Endodermal cell (in vitro differentiated cells): ENCODE data around the gene ASAP3. TPM values are rescaled to one million over a fixed set of nuclear protein-coding genes. Genes with fewer than 3 reads are reported as not detected.

ENCODE experiments used
- DNase-seq: peaks from one replicate; pipeline ENCODE4 v3.0.0-alpha.2; 2017
- H3K27ac ChIP-seq: 2 replicates; pipeline ENCODE4 v1.5.1; 2013; ENCODE audit warnings: mild to moderate bottlenecking, low read depth, low read length, moderate library complexity
- H3K27me3 ChIP-seq: 2 replicates; pipeline ENCODE4 v1.6.1; 2013; ENCODE audit warnings: mild to moderate bottlenecking, low read length, moderate library complexity; ENCODE audit not compliant: insufficient read depth, control insufficient read depth, poor library complexity, severe bottlenecking
- H3K36me3 ChIP-seq: 2 replicates; pipeline ENCODE4 v1.7.0; 2013; ENCODE audit warnings: mild to moderate bottlenecking, low read length, moderate library complexity; ENCODE audit not compliant: control insufficient read depth, insufficient read depth
- H3K4me1 ChIP-seq: one replicate; pipeline ENCODE4 v1.7.0; 2013; ENCODE audit warnings: low read length; ENCODE audit not compliant: control insufficient read depth, insufficient read depth
- H3K4me3 ChIP-seq: 2 replicates; pipeline ENCODE4 v1.5.1; 2013; ENCODE audit warnings: mild to moderate bottlenecking, low read length, moderate library complexity
- H3K9ac ChIP-seq: 2 replicates; pipeline ENCODE4 v1.6.1; 2013; ENCODE audit warnings: mild to moderate bottlenecking, low read length, moderate library complexity; ENCODE audit not compliant: poor library complexity, severe bottlenecking; ENCODE audit errors: extremely low read depth
- H3K9me3 ChIP-seq: 2 replicates; pipeline ENCODE4 v1.6.1; 2013; ENCODE audit warnings: mild to moderate bottlenecking, low read length, moderate library complexity; ENCODE audit not compliant: control insufficient read depth
- H3K27ac Mint-ChIP-seq: 2 replicates; pipeline ENCODE4 v1.8.0; 2020; ENCODE audit warnings: mixed read lengths
- H3K27me3 Mint-ChIP-seq: 2 replicates; pipeline ENCODE4 v1.8.0; 2021; ENCODE audit warnings: mild to moderate bottlenecking, mixed read lengths; ENCODE audit not compliant: insufficient read depth
- H3K36me3 Mint-ChIP-seq: 2 replicates; pipeline ENCODE4 v1.8.0; 2020; ENCODE audit warnings: low read depth, mixed read lengths
- H3K4me1 Mint-ChIP-seq: 2 replicates; pipeline ENCODE4 v1.8.0; 2020; ENCODE audit warnings: mixed read lengths
- H3K4me3 Mint-ChIP-seq: 2 replicates; pipeline ENCODE4 v1.8.0; 2020; ENCODE audit warnings: mild to moderate bottlenecking, moderate library complexity, mixed read lengths
- H3K9me3 Mint-ChIP-seq: 2 replicates; pipeline ENCODE4 v1.8.0; 2020; ENCODE audit warnings: mild to moderate bottlenecking, mixed read lengths
- WGBS, 2 experiments: methylation state at CpG; one replicate each; pipeline versions ENCODE4 v1.1.5 to v1.1.7; 2013; ENCODE audit warnings: missing lambda C conversion rate in 2 of 2, mixed read lengths in 1 of 2; ENCODE audit not compliant: insufficient coverage in 1 of 2, insufficient read length in 1 of 2; 5-methylcytosine and 5-hydroxymethylcytosine counted together
- total RNA-seq, 2 donors: library from RNA; stranded (reverse); fragmentation: NEBNext Ultra II Directional in 1 of 2; extraction: Animal tissue kit (Norgen Biotek cat#: 25700) in 1 of 2; gene quantifications; 2 replicates in 1 of 2; 3 replicates in 1 of 2; pipeline ENCODE4 v1.2.1, GENCODE V29; 2021
- TF ChIP-seq, protein P1 (sequence below): fragments of 200-600 bp; sonication (generic); conservative IDR thresholded peaks from 2 replicates; pipeline ENCODE4 v1.5.0; 2021; ENCODE audit warnings: antibody characterized with exemption, mild to moderate bottlenecking

ASAP3 gene
- total RNA-seq, 2 donors from 2014 or later: 78.7 to 91.0 TPM

- no peak overlapping the region for H3K4me3 Mint-ChIP-seq
- DNase-seq: no peak
- H3K27me3 ChIP-seq: peaks cover 10% of the 10 kb centered on the region
- no peaks in the 10 kb centered on the region for H3K9me3 Mint-ChIP-seq
- H3K9me3 ChIP-seq: no peaks in the 10 kb centered on the region
- H3K36me3 ChIP-seq: peaks cover 83% of the 10 kb centered on the region
- peaks cover 24% of the 10 kb centered on the region for H3K27me3 Mint-ChIP-seq
- no peak overlapping the region for H3K4me3 ChIP-seq
- no peak overlapping the region for H3K27ac ChIP-seq
- 96 to 98% methylated on average over 8 to 12 of the region's 12 CpGs for WGBS, 2 experiments
- TF ChIP-seq, protein P1, sequence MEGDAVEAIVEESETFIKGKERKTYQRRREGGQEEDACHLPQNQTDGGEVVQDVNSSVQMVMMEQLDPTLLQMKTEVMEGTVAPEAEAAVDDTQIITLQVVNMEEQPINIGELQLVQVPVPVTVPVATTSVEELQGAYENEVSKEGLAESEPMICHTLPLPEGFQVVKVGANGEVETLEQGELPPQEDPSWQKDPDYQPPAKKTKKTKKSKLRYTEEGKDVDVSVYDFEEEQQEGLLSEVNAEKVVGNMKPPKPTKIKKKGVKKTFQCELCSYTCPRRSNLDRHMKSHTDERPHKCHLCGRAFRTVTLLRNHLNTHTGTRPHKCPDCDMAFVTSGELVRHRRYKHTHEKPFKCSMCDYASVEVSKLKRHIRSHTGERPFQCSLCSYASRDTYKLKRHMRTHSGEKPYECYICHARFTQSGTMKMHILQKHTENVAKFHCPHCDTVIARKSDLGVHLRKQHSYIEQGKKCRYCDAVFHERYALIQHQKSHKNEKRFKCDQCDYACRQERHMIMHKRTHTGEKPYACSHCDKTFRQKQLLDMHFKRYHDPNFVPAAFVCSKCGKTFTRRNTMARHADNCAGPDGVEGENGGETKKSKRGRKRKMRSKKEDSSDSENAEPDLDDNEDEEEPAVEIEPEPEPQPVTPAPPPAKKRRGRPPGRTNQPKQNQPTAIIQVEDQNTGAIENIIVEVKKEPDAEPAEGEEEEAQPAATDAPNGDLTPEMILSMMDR: no peak
- no peak overlapping the region for H3K9ac ChIP-seq
- no peaks in the 10 kb centered on the region for H3K4me1 ChIP-seq
- H3K4me1 Mint-ChIP-seq: no peaks in the 10 kb centered on the region
- peaks cover 82% of the 10 kb centered on the region for H3K36me3 Mint-ChIP-seq
- H3K27ac Mint-ChIP-seq: no peak overlapping the region
These were observed 53.2 kb downstream of the ASAP3 start for GRCh38 chr1:23430803-23431202.

- DNase-seq: no peak
- TF ChIP-seq, protein P1: no peak
- Histone ChIP-seq H3K27me3 (peaks cover 28% of the 10 kb centered on the region), H3K27ac (no peak overlapping the region), H3K9ac (no peak overlapping the region), H3K36me3 (peaks cover 61% of the 10 kb centered on the region), H3K9me3 (no peaks in the 10 kb centered on the region), H3K4me1 (no peaks in the 10 kb centered on the region), H3K4me3 (no peak overlapping the region)
- 91 to 97% methylated on average over 1 to 2 of the region's 2 CpGs for WGBS, 2 experiments
- peaks cover 6% of the 10 kb centered on the region for H3K4me1 Mint-ChIP-seq
- no peak overlapping the region for H3K27ac Mint-ChIP-seq
- H3K9me3 Mint-ChIP-seq: no peaks in the 10 kb centered on the region
- peaks cover 48% of the 10 kb centered on the region for H3K27me3 Mint-ChIP-seq
- H3K4me3 Mint-ChIP-seq: no peak overlapping the region
- H3K36me3 Mint-ChIP-seq: peaks cover 64% of the 10 kb centered on the region
These were observed 55.7 kb downstream of the ASAP3 start for GRCh38 chr1:23428136-23428905.

DNA sequence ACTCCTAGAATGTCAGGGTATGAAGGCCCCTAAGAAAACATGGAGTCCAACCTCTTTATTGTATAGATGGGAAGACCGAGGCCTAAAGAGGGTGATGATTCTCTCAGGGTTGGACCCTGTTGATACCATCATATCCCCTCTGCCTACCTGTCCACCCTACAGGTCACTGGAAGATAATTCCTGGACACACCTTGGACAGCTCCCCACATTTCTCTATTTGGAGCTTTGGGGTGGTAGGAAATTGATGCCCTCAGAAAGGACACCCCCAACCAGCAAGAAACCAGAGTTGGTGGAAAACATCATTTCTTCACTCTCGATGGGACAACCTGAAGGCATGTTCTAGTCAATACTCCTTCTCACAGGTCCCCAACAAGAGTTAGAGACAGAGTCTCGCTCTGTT, 56.4 kb downstream of the ASAP3 start:
- Histone ChIP-seq H3K4me1 (no peaks in the 10 kb centered on the region), H3K9me3 (no peaks in the 10 kb centered on the region), H3K9ac (no peak overlapping the region), H3K36me3 (peaks cover 54% of the 10 kb centered on the region), H3K4me3 (no peak overlapping the region), H3K27me3 (peaks cover 36% of the 10 kb centered on the region), H3K27ac (no peak overlapping the region)
- no peaks in the 10 kb centered on the region for H3K9me3 Mint-ChIP-seq
- H3K4me3 Mint-ChIP-seq: no peak overlapping the region
- peaks cover 55% of the 10 kb centered on the region for H3K27me3 Mint-ChIP-seq
- 94 to 97% methylated on average over 3 of the region's 3 CpGs for WGBS, 2 experiments
- TF ChIP-seq, protein P1: no peak
- H3K36me3 Mint-ChIP-seq: peaks cover 56% of the 10 kb centered on the region
- H3K4me1 Mint-ChIP-seq: peaks cover 10% of the 10 kb centered on the region
- no peak for DNase-seq
- H3K27ac Mint-ChIP-seq: no peak overlapping the region
